Hepatocyte (in vitro differentiated cells): ENCODE data around the gene GPR39.

Experiments used
- CTCF ChIP-seq: fragments of 200-600 bp; sonication (generic); IDR thresholded peaks from 2 replicates; pipeline ENCODE4 v1.5.1; 2016; ENCODE audit warnings: antibody characterized with exemption, mild to moderate bottlenecking; ENCODE audit not compliant: poor library complexity
- EZH2 ChIP-seq: fragments of 200-600 bp; sonication (generic); IDR thresholded peaks from 2 replicates; pipeline ENCODE4 v1.6.1; 2016; ENCODE audit warnings: antibody characterized with exemption, mild to moderate bottlenecking, borderline replicate concordance

DNA sequence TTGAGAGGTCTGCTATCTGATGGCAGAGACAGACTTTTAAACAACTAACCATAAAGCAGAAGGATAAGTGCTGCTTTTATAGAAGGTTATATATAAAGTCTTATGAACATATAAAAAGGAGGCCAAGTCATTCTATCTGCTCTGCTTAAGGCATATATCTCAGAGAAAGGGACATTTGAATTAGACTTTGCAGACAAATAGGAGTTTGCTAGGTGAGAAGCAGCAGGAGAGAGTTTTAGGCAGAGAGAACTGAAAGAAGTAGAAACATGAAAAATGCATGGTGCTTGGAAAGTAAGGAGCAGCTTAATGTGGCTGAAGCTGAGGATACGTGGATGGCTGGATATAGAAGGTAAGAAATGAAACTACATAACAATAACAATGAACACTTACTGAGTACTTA lies 188.0 kb downstream of the GPR39 start:
- no peak for TF ChIP-seq CTCF
- no peak for TF ChIP-seq EZH2
